Hepatocyte (in vitro differentiated cells): ENCODE data around the gene ADORA2A.

ENCODE experiments used
- EZH2 ChIP-seq: fragments of 200-600 bp; sonication (generic); IDR thresholded peaks from 2 replicates; pipeline ENCODE4 v1.6.1; 2016; ENCODE audit warnings: antibody characterized with exemption, mild to moderate bottlenecking, borderline replicate concordance
- TF ChIP-seq, protein P1 (sequence below): fragments of 200-600 bp; sonication (generic); IDR thresholded peaks from 2 replicates; pipeline ENCODE4 v1.5.1; 2016; ENCODE audit warnings: antibody characterized with exemption, mild to moderate bottlenecking; ENCODE audit not compliant: poor library complexity

DNA sequence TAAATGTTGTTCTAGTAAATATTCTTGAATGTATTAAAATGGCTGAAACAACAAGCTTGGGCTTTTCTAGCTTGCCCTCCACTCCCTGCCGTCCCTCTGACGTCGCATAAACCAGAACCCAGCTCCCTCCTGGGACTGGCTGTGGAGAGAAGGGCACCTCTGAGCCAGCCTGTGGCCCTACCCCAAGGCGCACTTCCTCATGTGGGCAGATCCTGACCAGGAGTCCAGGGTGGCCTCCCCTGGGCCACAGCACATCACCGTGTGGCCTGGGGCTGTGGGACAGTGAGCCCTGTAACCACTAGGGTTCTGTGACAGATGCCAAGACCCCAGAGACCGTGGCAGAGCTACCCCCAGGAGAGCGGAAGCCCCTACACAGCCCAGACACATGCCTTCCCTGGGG is 10.2 kb upstream of the ADORA2A start:
- TF ChIP-seq, protein P1, sequence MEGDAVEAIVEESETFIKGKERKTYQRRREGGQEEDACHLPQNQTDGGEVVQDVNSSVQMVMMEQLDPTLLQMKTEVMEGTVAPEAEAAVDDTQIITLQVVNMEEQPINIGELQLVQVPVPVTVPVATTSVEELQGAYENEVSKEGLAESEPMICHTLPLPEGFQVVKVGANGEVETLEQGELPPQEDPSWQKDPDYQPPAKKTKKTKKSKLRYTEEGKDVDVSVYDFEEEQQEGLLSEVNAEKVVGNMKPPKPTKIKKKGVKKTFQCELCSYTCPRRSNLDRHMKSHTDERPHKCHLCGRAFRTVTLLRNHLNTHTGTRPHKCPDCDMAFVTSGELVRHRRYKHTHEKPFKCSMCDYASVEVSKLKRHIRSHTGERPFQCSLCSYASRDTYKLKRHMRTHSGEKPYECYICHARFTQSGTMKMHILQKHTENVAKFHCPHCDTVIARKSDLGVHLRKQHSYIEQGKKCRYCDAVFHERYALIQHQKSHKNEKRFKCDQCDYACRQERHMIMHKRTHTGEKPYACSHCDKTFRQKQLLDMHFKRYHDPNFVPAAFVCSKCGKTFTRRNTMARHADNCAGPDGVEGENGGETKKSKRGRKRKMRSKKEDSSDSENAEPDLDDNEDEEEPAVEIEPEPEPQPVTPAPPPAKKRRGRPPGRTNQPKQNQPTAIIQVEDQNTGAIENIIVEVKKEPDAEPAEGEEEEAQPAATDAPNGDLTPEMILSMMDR = no peak
- no peak for TF ChIP-seq EZH2
